Naive thymus-derived CD4-positive, alpha-beta T cell (primary cell): Measurements from ENCODE around the gene STEEP1. TPM values are rescaled to one million over a fixed set of nuclear protein-coding genes. Genes with fewer than 3 reads are reported as not detected.

ENCODE experiments used
- ATAC-seq: fragments of 150-1000 bp; cut with Tn5 transposase; 2 replicates; pipeline ENCODE4 v1.10.0; 2021; ENCODE audit warnings: mild to moderate bottlenecking, moderate library complexity
- CTCF ChIA-PET: fragments of 350-600 bp; sonication (Branson Sonifier 250); formaldehyde crosslinking; loops from one replicate; lab custom pipeline; 2021; ENCODE audit warnings: antibody characterized with exemption; lab: Charles Lee
- POLR2A ChIA-PET: fragments of 350-600 bp; sonication (Branson Sonifier 250); formaldehyde crosslinking; loops from one replicate; lab custom pipeline; 2021; ENCODE audit warnings: antibody characterized with exemption, inconsistent platforms; lab: Charles Lee
- DNase-seq, 9 donors: peaks; one replicate each; pipeline versions ENCODE4 v3.0.0 to v3.0.0-alpha.2; 2020 to 2022; ENCODE audit warnings: mixed read lengths in 1 of 9
- H3K27ac ChIP-seq: one replicate; pipeline ENCODE4 v1.7.0; 2013; ENCODE audit warnings: mild to moderate bottlenecking, low read depth, low read length, moderate library complexity
- H3K27me3 ChIP-seq, 2 donors: one replicate each; pipeline ENCODE4 v1.7.0; 2013; ENCODE audit warnings: low read length in 2 of 2, mild to moderate bottlenecking in 2 of 2, moderate library complexity in 2 of 2; ENCODE audit not compliant: control insufficient read depth in 2 of 2, insufficient read depth in 2 of 2
- H3K36me3 ChIP-seq, 3 experiments: 1 replicate in 2 of 3; 2 replicates in 1 of 3; pipeline ENCODE4 v1.7.0; 2013; ENCODE audit warnings: low read length in 3 of 3, mild to moderate bottlenecking in 3 of 3, moderate library complexity in 1 of 3; ENCODE audit not compliant: insufficient read depth in 3 of 3, control insufficient read depth in 2 of 3
- H3K4me1 ChIP-seq, 2 donors: one replicate each; pipeline ENCODE4 v1.7.0; 2013; ENCODE audit warnings: low read length in 2 of 2, mild to moderate bottlenecking in 2 of 2, moderate library complexity in 1 of 2; ENCODE audit not compliant: control insufficient read depth in 2 of 2, insufficient read depth in 2 of 2
- H3K4me3 ChIP-seq: 2 replicates; pipeline ENCODE4 v1.7.0; 2013; ENCODE audit warnings: mild to moderate bottlenecking, low read length
- H3K9me3 ChIP-seq, 3 experiments: 1 replicate in 2 of 3; 2 replicates in 1 of 3; pipeline ENCODE4 v1.7.0; 2013; ENCODE audit warnings: low read length in 3 of 3; ENCODE audit not compliant: control insufficient read depth in 2 of 3
- H3K27ac Mint-ChIP-seq, 9 donors: one replicate each; pipeline ENCODE4 v1.8.0; 2020 to 2022; ENCODE audit warnings: mixed read lengths in 9 of 9, mild to moderate bottlenecking in 8 of 9, moderate library complexity in 5 of 9, inconsistent platforms in 2 of 9
- H3K27me3 Mint-ChIP-seq, 5 donors: one replicate each; pipeline ENCODE4 v1.8.0; 2021 to 2022; ENCODE audit warnings: mixed read lengths in 5 of 5, mild to moderate bottlenecking in 1 of 5
- H3K36me3 Mint-ChIP-seq, 5 donors: one replicate each; pipeline ENCODE4 v1.8.0; 2020 to 2022; ENCODE audit warnings: mixed read lengths in 5 of 5, mild to moderate bottlenecking in 3 of 5, inconsistent platforms in 1 of 5
- H3K4me1 Mint-ChIP-seq, 7 donors: one replicate each; pipeline ENCODE4 v1.8.0; 2020 to 2022; ENCODE audit warnings: mixed read lengths in 7 of 7, mild to moderate bottlenecking in 3 of 7, inconsistent platforms in 1 of 7
- H3K4me3 Mint-ChIP-seq, 10 donors: one replicate each; pipeline ENCODE4 v1.8.0; 2020 to 2022; ENCODE audit warnings: mild to moderate bottlenecking in 10 of 10, mixed read lengths in 10 of 10, moderate library complexity in 6 of 10, inconsistent platforms in 2 of 10
- H3K9me3 Mint-ChIP-seq, 11 donors: one replicate each; pipeline ENCODE4 v1.8.0; 2020 to 2022; ENCODE audit warnings: mixed read lengths in 11 of 11, mild to moderate bottlenecking in 4 of 11, inconsistent platforms in 1 of 11, moderate library complexity in 1 of 11
- intact Hi-C, 2 donors: fragments of 100-400 bp; cut with micrococcal nuclease; formaldehyde crosslinking; loops; one replicate each; pipeline ENCODE4 v1.15.1; 2023
- polyA plus RNA-seq, 2 donors: library from polyadenylated mRNA; unstranded; fragments of 300-500 nt; fragmentation: Illumina TruSeq; gene quantifications; one replicate each; pipeline ENCODE4 v1.2.3, GENCODE V29; 2021
- total RNA-seq, 6 experiments: library from RNA in 5 of 6; stranded (reverse) in 5 of 6; gene quantifications; 1 replicate in 5 of 6; 2 replicates in 1 of 6; pipeline ENCODE4 v1.2.3 and lab custom pipeline; 2021 to 2026

The STEEP1 gene
- total and polyA plus RNA-seq, 7 experiments from 2014 or later, result 13.3 to 22.2 (median 20.9) TPM

- Mint-ChIP-seq H3K36me3 (peaks cover 0 to 6% (median 0%) of the 10 kb centered on the region in 5 donors), H3K27ac (no peak overlapping the region), H3K4me3 (no peak overlapping the region), H3K27me3 (no peaks in the 10 kb centered on the region), H3K4me1 (peaks cover 0 to 22% (median 6%) of the 10 kb centered on the region in 7 donors), H3K9me3 (no peaks in the 10 kb centered on the region)
- H3K9me3 ChIP-seq, result no peaks in the 10 kb centered on the region
- H3K27me3 ChIP-seq, result no peaks in the 10 kb centered on the region
- no peaks in the 10 kb centered on the region for H3K4me1 ChIP-seq
- ATAC-seq, result no peak
- H3K36me3 ChIP-seq, result no peaks in the 10 kb centered on the region
- DNase-seq, result no peak
- H3K4me3 ChIP-seq, result no peak overlapping the region
- POLR2A ChIA-PET, result no interaction called here
- CTCF ChIA-PET, result no interaction called here
- H3K27ac ChIP-seq, result no peak overlapping the region
- intact Hi-C loops, result no loop called here
Measured at GRCh38 chrX:119549327-119550016, 15.7 kb downstream of the STEEP1 start.

GRCh38 chrX:119541188-119541587 lies 24.0 kb downstream of the STEEP1 start:
- no peaks in the 10 kb centered on the region for H3K27me3 ChIP-seq
- H3K27ac ChIP-seq, result no peak overlapping the region
- no peak for DNase-seq
- Mint-ChIP-seq H3K4me1 (no peaks in the 10 kb centered on the region), H3K36me3 (peaks cover 0 to 10% (median 3%) of the 10 kb centered on the region in 5 donors), H3K27me3 (no peaks in the 10 kb centered on the region), H3K4me3 (no peak overlapping the region), H3K27ac (peak overlapping the region in 1 of 9 donors; percentile 80), H3K9me3 (no peaks in the 10 kb centered on the region)
- no peaks in the 10 kb centered on the region for H3K9me3 ChIP-seq
- CTCF ChIA-PET, result no interaction called here
- H3K4me3 ChIP-seq, result no peak overlapping the region
- POLR2A ChIA-PET, result no interaction called here
- intact Hi-C loops, result no loop called here
- ATAC-seq, result no peak
- no peaks in the 10 kb centered on the region for H3K4me1 ChIP-seq
- H3K36me3 ChIP-seq, result peaks cover 0 to 13% (median 0%) of the 10 kb centered on the region in 3 experiments

DNA sequence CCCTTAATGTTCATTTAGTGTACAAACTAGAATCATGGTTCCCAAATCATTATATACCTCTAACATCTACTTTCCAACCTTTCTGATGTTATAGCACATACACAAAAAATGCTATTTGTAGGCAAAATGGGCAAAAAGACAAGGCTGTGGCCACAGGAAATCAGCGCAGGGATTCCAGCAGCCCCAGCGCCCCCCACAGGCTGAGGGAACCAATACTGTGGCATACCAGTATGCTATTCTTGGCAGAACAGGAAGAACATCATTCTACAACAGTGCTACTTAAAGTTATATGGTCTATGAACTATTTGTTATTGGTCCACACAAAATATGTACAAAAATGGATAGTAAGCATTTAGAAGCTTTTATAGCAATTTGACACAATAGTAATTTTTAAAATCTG lies 25.3 kb downstream of the STEEP1 start:
- CTCF ChIA-PET, result no interaction called here
- no peak for ATAC-seq
- peaks cover 0 to 15% (median 3%) of the 10 kb centered on the region in 5 donors for H3K36me3 Mint-ChIP-seq

GRCh38 chrX:119537487-119537886 lies 27.7 kb downstream of the STEEP1 start:
- POLR2A ChIA-PET, result interaction anchor here (0.6 kb wide), 1 partner anchor 17 kb away, joined by 4 read pairs; no protein-coding TSS in a partner anchor
- Mint-ChIP-seq H3K4me3 (no peak overlapping the region), H3K27me3 (no peaks in the 10 kb centered on the region), H3K9me3 (no peaks in the 10 kb centered on the region), H3K4me1 (no peaks in the 10 kb centered on the region), H3K27ac (no peak overlapping the region), H3K36me3 (peaks cover 0 to 18% (median 3%) of the 10 kb centered on the region in 5 donors)
- DNase-seq, result no peak
- H3K36me3 ChIP-seq, result peaks cover 0 to 13% (median 0%) of the 10 kb centered on the region in 3 experiments
- no peak overlapping the region for H3K27ac ChIP-seq
- no peaks in the 10 kb centered on the region for H3K9me3 ChIP-seq
- H3K4me1 ChIP-seq, result no peaks in the 10 kb centered on the region
- intact Hi-C loops, result no loop called here
- no peak for ATAC-seq
- no peak overlapping the region for H3K4me3 ChIP-seq
- no peaks in the 10 kb centered on the region for H3K27me3 ChIP-seq
- CTCF ChIA-PET, result no interaction called here

More for the DNA sequence above, 25.3 kb downstream of the STEEP1 start:
- Histone ChIP-seq H3K27me3 (no peaks in the 10 kb centered on the region), H3K27ac (no peak overlapping the region), H3K9me3 (no peaks in the 10 kb centered on the region), H3K36me3 (peaks cover 0 to 13% (median 0%) of the 10 kb centered on the region in 3 experiments), H3K4me1 (no peaks in the 10 kb centered on the region), H3K4me3 (no peak overlapping the region)
- no peak for DNase-seq
- H3K4me1 Mint-ChIP-seq, result no peaks in the 10 kb centered on the region
- peak overlapping the region in 3 of 9 donors; percentile 6 to 85 (median 9) for H3K27ac Mint-ChIP-seq
- no peaks in the 10 kb centered on the region for H3K9me3 Mint-ChIP-seq
- POLR2A ChIA-PET, result no interaction called here
- no peak overlapping the region for H3K4me3 Mint-ChIP-seq
- no peaks in the 10 kb centered on the region for H3K27me3 Mint-ChIP-seq
- intact Hi-C loops, result no loop called here

- no peak overlapping the region for H3K27ac Mint-ChIP-seq
- no peaks in the 10 kb centered on the region for H3K9me3 Mint-ChIP-seq
- H3K27me3 ChIP-seq, result no peaks in the 10 kb centered on the region
- intact Hi-C loops, result no loop called here
- H3K27ac ChIP-seq, result no peak overlapping the region
- H3K4me3 Mint-ChIP-seq, result no peak overlapping the region
- CTCF ChIA-PET, result no interaction called here
- peaks cover 0 to 7% (median 4%) of the 10 kb centered on the region in 5 donors for H3K36me3 Mint-ChIP-seq
- H3K27me3 Mint-ChIP-seq, result no peaks in the 10 kb centered on the region
- no peak for ATAC-seq
- no peak overlapping the region for H3K4me3 ChIP-seq
- H3K9me3 ChIP-seq, result no peaks in the 10 kb centered on the region
- no peaks in the 10 kb centered on the region for H3K4me1 ChIP-seq
- POLR2A ChIA-PET, result no interaction called here
- DNase-seq, result no peak
- H3K4me1 Mint-ChIP-seq, result peaks cover 0 to 4% (median 0%) of the 10 kb centered on the region in 7 donors
- no peaks in the 10 kb centered on the region for H3K36me3 ChIP-seq
Measured at GRCh38 chrX:119529345-119530276, 35.6 kb downstream of the STEEP1 start.

- Mint-ChIP-seq H3K9me3 (no peaks in the 10 kb centered on the region), H3K4me1 (no peaks in the 10 kb centered on the region), H3K4me3 (no peak overlapping the region), H3K36me3 (no peaks in the 10 kb centered on the region), H3K27me3 (no peaks in the 10 kb centered on the region), H3K27ac (no peak overlapping the region)
- Histone ChIP-seq H3K4me1 (no peaks in the 10 kb centered on the region), H3K27me3 (no peaks in the 10 kb centered on the region), H3K36me3 (no peaks in the 10 kb centered on the region), H3K27ac (no peak overlapping the region), H3K4me3 (no peak overlapping the region), H3K9me3 (no peaks in the 10 kb centered on the region)
- CTCF ChIA-PET, result interaction anchor here (0.8 kb wide), 1 partner anchor 107 kb away, joined by 3 read pairs; no protein-coding TSS in a partner anchor
- DNase-seq (no peak), ATAC-seq (no peak)
- POLR2A ChIA-PET, result interaction anchor here (0.6 kb wide), 1 partner anchor 10 kb away, joined by 3 read pairs; no protein-coding TSS in a partner anchor
- intact Hi-C loops, result no loop called here
Measured at GRCh38 chrX:119523664-119524184, 41.5 kb downstream of the STEEP1 start.
